H7 (cell line): Measurements from ENCODE around the gene GSE1. TPM values are rescaled to one million over a fixed set of nuclear protein-coding genes. Genes with fewer than 3 reads are reported as not detected.

Experiments used
- DNase-seq: peaks from one replicate; pipeline ENCODE4 v3.0.0; 2012
- H3K27me3 ChIP-seq: 2 replicates; pipeline ENCODE4 v1.6.0; 2011; ENCODE audit warnings: mild to moderate bottlenecking, low read length; ENCODE audit not compliant: control insufficient read depth, insufficient read depth
- H3K36me3 ChIP-seq: replicated peaks from 2 replicates; pipeline ENCODE4 v1.5.1; 2011; ENCODE audit warnings: low read length; ENCODE audit not compliant: control insufficient read depth, insufficient read depth
- H3K4me3 ChIP-seq: 2 replicates; pipeline ENCODE4 v1.5.1; 2011; ENCODE audit warnings: low read depth, mild to moderate bottlenecking, control low read depth, low read length, moderate library complexity; ENCODE audit not compliant: insufficient read depth
- total RNA-seq: library from RNA; depleted of rRNA; stranded (reverse); fragments of >200 nt; shearing (Covaris generic); gene quantifications from 2 replicates; pipeline ENCODE4 v1.2.3, GENCODE V29; 2014

The GSE1 gene
- total RNA-seq, 1 experiment from 2014 or later: 52.5 TPM

DNA sequence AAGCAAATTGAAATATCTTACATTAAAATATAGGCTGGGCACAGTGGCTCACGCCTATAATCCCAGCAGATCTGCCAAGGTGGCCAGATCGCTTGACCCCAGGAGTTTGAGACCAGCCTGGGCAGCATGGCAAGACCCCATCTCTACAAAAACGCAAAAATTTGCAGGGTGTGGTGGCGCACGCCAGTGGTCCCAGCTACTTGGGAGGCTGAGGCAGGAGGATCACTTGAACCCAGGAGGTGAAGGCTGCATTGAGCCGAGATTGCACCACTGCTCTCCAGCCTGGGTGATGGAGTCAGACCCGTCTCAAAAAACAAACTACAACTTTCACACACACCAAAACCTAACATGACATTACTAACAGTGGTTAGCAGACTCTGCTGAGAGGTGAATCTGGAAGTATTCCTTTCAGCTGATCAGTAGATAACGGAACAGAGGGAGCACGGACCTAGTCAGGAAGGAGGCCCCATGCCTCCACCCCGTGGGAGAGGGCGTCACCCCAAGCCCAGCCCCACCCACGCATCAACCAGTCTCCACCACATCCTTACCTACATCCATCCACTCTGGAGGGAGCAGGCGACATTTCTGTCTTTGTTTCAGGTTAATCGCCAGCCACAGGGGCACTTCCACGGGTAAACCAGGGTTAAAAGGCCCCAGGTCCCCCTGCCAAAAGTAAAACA, 73.9 kb downstream of the GSE1 start:
- no peaks in the 10 kb centered on the region; the same call in 1 of the 2 replicates for H3K27me3 ChIP-seq
- no peak overlapping the region for H3K4me3 ChIP-seq
- H3K36me3 ChIP-seq: peaks cover 3% of the 10 kb centered on the region; the same call in 1 of the 2 replicates
- peak; percentile 66 for DNase-seq

DNA sequence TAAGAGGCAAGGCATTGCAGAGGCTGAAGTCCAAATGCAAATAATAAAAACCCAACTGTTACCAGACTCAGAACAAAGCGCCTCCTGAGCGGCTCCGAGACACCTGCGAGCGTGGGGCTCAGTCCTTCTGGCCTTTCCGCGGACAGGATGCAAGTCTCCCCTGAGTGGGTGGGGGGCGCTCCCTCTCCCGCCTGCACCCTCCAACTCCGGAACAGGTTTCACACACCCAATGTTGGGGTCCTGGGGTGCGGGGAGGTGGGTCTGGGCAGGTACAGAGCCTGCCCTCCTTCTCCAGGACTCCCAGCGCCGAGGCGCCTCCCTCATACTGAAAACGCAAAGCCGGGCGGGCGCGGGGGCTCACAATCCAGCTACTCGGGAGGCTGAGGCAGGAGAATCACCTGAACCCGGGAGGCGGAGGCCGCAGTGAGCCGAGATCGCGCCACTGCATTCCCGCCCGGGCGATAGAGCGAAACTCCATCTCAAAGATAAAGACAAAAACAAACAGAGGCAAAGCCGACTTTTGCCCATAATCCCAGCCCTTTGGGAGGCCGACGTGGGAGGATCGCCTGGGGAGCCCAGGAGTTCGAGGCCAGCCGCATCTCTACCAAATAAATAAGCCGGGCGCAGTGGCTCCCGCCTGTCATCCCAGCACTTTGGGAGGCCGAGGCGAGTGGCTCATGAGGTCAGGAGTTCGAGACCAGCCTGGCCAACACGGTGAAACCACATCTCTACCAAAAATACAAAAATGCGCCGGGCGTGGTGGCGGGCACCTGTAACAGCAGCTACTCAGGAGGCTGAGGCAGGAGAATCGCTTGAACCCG, 74.7 kb downstream of the GSE1 start:
- peak; percentile 64 for DNase-seq
- H3K36me3 ChIP-seq: peaks cover 3% of the 10 kb centered on the region; the same call in 1 of the 2 replicates
- H3K27me3 ChIP-seq: no peaks in the 10 kb centered on the region; the same call in 1 of the 2 replicates
- H3K4me3 ChIP-seq: peak overlapping the region; percentile 80

DNA sequence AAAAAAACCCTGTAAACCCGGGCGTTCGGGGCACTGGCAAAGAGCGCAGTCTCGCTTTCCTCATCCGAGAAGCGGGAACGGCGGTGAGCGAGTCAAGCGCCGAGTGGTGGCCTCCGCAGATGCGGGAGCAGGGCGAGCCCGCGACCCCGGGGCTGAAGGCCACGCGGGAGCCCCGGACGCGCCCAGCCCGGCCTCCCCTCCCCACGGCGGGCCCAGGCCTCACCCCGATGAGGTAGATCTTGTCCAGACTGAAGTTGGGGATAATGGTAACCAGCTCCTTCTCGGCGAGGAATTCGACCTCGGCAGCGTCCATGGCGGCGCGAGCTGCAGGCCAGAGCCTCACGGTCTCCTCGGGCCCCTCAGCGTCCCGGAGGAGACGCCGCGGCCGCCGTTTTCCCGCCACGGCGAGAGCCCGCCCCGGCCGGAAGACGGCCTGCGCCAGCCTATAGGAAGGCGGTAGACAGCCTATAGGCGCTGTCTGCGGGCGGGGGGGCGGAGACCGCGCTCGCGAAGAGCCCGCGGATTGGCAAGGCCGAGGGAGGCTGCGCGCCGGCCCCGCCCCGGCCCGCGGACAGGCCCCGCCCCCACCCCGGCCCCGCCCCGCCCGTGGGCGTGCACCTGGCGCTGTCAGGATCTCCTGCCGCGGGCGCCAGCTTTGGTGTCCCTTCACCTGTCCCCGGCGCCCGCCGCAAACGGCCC, 75.6 kb downstream of the GSE1 start, which contains the start of gene GINS2:
GINS2 (minus strand) TSS at position 369 of the 699 bp plus-strand sequence; CDS start at position 313, 56 bp downstream.
- Histone ChIP-seq H3K27me3 (no peaks in the 10 kb centered on the region; the same call in 1 of the 2 replicates), H3K36me3 (peaks cover 3% of the 10 kb centered on the region; the same call in 1 of the 2 replicates), H3K4me3 (peak within 1 kb of the TSS; percentile 80)
- DNase-seq: peak; percentile 100

- Histone ChIP-seq H3K4me3 (peak overlapping the region; percentile 28), H3K27me3 (no peaks in the 10 kb centered on the region; the same call in 1 of the 2 replicates), H3K36me3 (peaks cover 1% of the 10 kb centered on the region; the same call in 1 of the 2 replicates)
- peak; percentile 64 for DNase-seq
Observed at GRCh38 chr16:85689285-85689949, 76.3 kb downstream of the GSE1 start.

DNA sequence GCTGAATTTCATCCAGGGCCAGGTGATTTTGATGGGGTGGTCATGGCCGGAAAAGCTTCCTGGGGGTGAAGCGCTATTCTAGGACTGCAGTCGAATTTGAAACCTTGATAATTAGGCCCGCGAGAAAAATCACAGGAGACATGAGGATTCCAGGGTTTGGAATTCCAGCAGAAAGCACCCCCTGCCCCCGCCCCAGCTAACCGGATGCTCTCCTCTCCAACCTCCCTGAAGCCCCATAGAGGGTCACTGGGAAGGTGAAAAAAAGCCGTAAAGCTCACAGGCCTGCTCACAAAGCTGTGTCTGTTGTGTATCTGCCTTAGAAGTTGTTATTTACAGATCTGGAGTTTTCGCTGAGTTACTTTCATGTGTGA, 76.8 kb downstream of the GSE1 start:
- Histone ChIP-seq H3K27me3 (no peaks in the 10 kb centered on the region; the same call in 1 of the 2 replicates), H3K4me3 (no peak overlapping the region), H3K36me3 (peaks cover 1% of the 10 kb centered on the region; the same call in 1 of the 2 replicates)
- no peak for DNase-seq

- Histone ChIP-seq H3K27me3 (no peaks in the 10 kb centered on the region; the same call in 1 of the 2 replicates), H3K4me3 (no peak overlapping the region), H3K36me3 (peaks cover under 1% of the 10 kb centered on the region; the same call in 1 of the 2 replicates)
- no peak for DNase-seq
Observed at GRCh38 chr16:85690469-85691064, 77.4 kb downstream of the GSE1 start.

GRCh38 chr16:85695196-85696128, 82.3 kb downstream of the GSE1 start:
- no peaks in the 10 kb centered on the region for H3K36me3 ChIP-seq
- no peaks in the 10 kb centered on the region for H3K27me3 ChIP-seq
- DNase-seq: peak; percentile 63
- H3K4me3 ChIP-seq: no peak overlapping the region

DNA sequence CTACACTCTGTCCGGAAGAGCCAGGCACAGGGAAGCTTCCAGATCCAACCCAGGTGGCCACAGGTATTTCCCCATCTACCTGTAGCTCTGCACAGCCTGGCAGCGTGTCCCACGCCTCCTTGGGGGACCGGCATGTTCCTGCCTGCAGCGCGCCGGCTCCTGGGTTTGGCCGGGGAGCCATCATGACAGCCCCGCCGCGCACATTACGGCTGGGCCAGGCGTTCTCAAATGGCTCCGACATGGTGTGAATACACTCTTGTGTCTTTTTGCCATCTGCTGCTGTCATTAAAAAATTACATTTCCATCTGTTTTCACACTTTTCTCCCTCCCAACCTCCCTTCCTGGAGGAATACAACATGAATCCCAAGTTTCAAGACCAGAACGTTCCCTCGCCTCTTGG, 83.7 kb downstream of the GSE1 start:
- Histone ChIP-seq H3K27me3 (no peaks in the 10 kb centered on the region), H3K4me3 (no peak overlapping the region), H3K36me3 (no peaks in the 10 kb centered on the region)
- no peak for DNase-seq

DNA sequence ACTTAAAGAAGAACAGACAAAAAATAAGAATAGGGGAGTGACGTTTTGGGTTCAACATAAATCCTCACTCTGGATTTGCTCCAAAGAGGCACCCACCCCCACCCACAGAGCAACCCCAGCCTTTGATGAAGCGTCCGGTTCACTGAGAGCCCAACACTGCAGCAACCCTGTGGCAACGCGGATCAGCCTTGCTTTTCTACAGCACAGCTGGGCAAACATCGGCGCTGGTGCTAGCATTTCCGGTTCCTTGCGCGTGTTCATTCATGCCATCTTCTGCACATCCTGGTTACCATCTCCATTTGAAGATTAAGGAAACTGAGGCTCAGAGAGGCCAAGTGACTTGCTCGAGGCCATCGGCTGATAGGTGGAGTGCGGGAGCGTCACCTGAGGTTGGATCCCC, 84.3 kb downstream of the GSE1 start:
- H3K36me3 ChIP-seq: no peaks in the 10 kb centered on the region
- no peak overlapping the region for H3K4me3 ChIP-seq
- no peak for DNase-seq
- H3K27me3 ChIP-seq: no peaks in the 10 kb centered on the region

- H3K27me3 ChIP-seq: no peaks in the 10 kb centered on the region
- no peak overlapping the region for H3K4me3 ChIP-seq
- no peaks in the 10 kb centered on the region for H3K36me3 ChIP-seq
- DNase-seq: no peak
Observed at GRCh38 chr16:85698459-85698891, 85.4 kb downstream of the GSE1 start.

DNA sequence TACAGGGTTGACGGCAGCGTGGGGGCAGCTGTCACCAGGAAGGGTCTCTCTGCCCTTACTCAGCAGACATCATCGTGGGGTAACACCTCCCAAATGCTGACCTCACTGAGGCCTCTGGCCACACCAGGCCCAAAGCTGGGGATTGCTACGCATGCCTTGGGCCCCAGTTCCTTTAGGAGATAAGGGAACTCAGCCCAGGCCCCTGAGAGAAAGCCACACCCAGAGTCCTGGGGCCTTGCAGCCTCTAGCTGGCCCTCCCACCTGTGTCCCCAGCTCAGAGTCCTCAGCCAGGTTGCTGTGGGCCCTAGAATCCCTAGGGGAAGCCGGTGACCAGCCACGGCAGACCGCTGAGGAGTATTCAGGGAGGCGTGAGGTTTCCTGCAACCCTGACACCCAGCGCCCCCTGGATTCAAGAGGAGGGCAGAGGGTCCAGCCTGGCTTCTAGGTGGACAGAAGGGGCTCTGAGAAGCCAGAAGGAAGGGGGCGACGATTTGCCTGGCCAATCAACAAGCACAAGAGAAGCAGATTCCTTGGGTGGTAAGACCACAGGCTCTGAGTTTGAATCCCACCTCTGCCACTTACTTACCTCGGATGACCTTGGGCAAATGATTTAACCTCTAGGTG, 85.9 kb downstream of the GSE1 start:
- H3K27me3 ChIP-seq: no peaks in the 10 kb centered on the region
- no peak overlapping the region for H3K4me3 ChIP-seq
- no peaks in the 10 kb centered on the region for H3K36me3 ChIP-seq
- DNase-seq: peak; percentile 85

- H3K36me3 ChIP-seq: no peaks in the 10 kb centered on the region
- H3K4me3 ChIP-seq: no peak overlapping the region
- DNase-seq: no peak
- no peaks in the 10 kb centered on the region for H3K27me3 ChIP-seq
Observed at GRCh38 chr16:85699628-85700027, 86.5 kb downstream of the GSE1 start.
